Measurements from ENCODE around the gene USP35.

GRCh38 chr11:78205691-78206090, 17.0 kb downstream of the USP35 start:
- TF ChIP-seq MAX (IDR thresholded peaks at IDR 0.05) (no peak), POLR2AphosphoS2 (conservative IDR thresholded peaks at IDR 0.05; ENCODE audit: low read length) (no peak), RFX5 (IDR thresholded peaks at IDR 0.05) (no peak), ESRRA (IDR thresholded peaks at IDR 0.05; ENCODE audit: borderline replicate concordance, low read length) (no peak), CEBPB (IDR thresholded peaks at IDR 0.05) (no peak), RARB (CRISPR knock-in tag; IDR thresholded peaks at IDR 0.05) (no peak), GATA3 (IDR thresholded peaks at IDR 0.05; ENCODE audit: borderline replicate concordance) (no peak), PHF8 (IDR thresholded peaks at IDR 0.05; ENCODE audit: borderline replicate concordance, low read depth) (no peak), CTCF (IDR thresholded peaks at IDR 0.05) (no peak), ZNF302 (CRISPR knock-in tag; IDR thresholded peaks at IDR 0.05) (no peak), POLR2A (IDR thresholded peaks at IDR 0.05; ENCODE audit: low read length) (no peak), EP300 (IDR thresholded peaks at IDR 0.05) (no peak), FOSL2 (IDR thresholded peaks at IDR 0.05) (no peak), FOSL2 (CRISPR knock-in tag; IDR thresholded peaks at IDR 0.05) (no peak)

All from A549 (cell line).